ENCODE results near the gene SND1.

DNA sequence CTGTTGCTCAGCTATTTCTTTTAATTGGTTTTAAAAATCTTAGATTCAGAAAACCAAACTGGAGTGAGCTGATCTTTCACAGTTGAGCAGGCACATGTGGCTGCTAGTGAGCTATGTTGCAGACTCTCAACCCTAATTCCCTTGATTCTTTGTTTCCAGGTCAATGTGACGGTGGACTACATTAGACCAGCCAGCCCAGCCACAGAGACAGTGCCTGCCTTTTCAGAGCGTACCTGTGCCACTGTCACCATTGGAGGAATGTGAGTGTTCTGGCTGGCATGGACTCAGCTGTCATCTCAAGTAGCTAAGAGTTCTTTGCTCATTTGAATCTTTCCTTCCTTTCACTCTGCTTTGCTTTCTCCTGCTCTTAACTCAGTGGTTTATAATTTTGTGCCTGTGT lies 192.2 kb downstream of the SND1 start:
- TF ChIP-seq POLR2A (IDR thresholded peaks at IDR 0.05; ENCODE audit: low read length), result no peak
- TF ChIP-seq GATA1 (IDR thresholded peaks at IDR 0.05; ENCODE audit: low read depth, low read length), result no peak

All from erythroblast (primary cell).